Activated naive CD8-positive, alpha-beta T cell treated with anti-CD3 and anti-CD28 coated beads, Interleukin-2, amount 10 ng/mL, durations not matched to agents 7 days and 5 days (primary cell): ENCODE results near the gene KLK7. TPM values are rescaled to one million over a fixed set of nuclear protein-coding genes. Genes with fewer than 3 reads are reported as not detected.
"Not testable (repeated sequence)": the region's sequence is repeated elsewhere in the genome, so short reads cannot be mapped to it uniquely, and the experiment has no call there.

ENCODE experiments used
- ATAC-seq: fragments of 150-1000 bp; cut with Tn5 transposase; one replicate; pipeline ENCODE4 v1.10.0; 2021; ENCODE audit warnings: low read depth, moderate library complexity
- POLR2A ChIA-PET: fragments of 350-600 bp; sonication (Branson Sonifier 250); formaldehyde crosslinking; loops from one replicate; lab custom pipeline; 2021; ENCODE audit warnings: antibody characterized with exemption; lab: Charles Lee
- DNase-seq: peaks from one replicate; pipeline ENCODE4 v3.0.0; 2021
- H3K27ac Mint-ChIP-seq: one replicate; pipeline ENCODE4 v1.8.0; 2022; ENCODE audit warnings: mild to moderate bottlenecking, mixed read lengths
- H3K27me3 Mint-ChIP-seq: one replicate; pipeline ENCODE4 v1.8.0; 2022; ENCODE audit warnings: mild to moderate bottlenecking, moderate library complexity, mixed read lengths
- H3K36me3 Mint-ChIP-seq: one replicate; pipeline ENCODE4 v1.8.0; 2021; ENCODE audit warnings: mild to moderate bottlenecking, mixed read lengths
- H3K4me1 Mint-ChIP-seq: one replicate; pipeline ENCODE4 v1.8.0; 2021; ENCODE audit warnings: mixed read lengths
- H3K4me3 Mint-ChIP-seq: one replicate; pipeline ENCODE4 v1.8.0; 2022; ENCODE audit warnings: mild to moderate bottlenecking, moderate library complexity, mixed read lengths
- H3K9me3 Mint-ChIP-seq: one replicate; pipeline ENCODE4 v1.8.0; 2021; ENCODE audit warnings: mixed read lengths
- total RNA-seq, 2 experiments: library from RNA; stranded (reverse); gene quantifications; one replicate each; pipeline ENCODE4 v1.2.3, GENCODE V29; 2021

KLK7 gene
- total RNA-seq, 2 experiments from 2014 or later, result not detected

DNA sequence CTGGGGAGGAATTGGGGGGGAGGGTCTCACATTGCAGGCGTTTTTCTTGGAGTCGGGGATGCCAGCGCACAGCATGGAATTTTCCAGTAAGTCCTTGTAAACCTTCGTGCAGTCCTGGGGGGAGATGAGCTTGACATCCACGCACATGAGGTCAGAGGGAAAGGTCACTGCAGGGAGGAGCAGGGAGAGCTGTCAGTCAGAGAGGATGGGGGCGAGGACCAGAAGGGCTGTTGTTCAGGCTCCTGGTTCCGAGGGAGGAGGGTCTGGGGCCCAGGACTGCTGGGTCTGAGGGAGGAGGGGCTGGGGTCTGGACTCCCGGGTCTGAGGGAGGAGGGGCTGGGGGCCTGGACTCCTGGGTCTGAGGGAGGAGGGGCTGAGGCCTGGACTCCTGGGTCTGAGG is 4.0 kb downstream of the KLK7 start:
- DNase-seq, result no peak
- Mint-ChIP-seq H3K4me3 (no peak overlapping the region), H3K27me3 (peaks cover 31% of the 10 kb centered on the region), H3K4me1 (no peaks in the 10 kb centered on the region), H3K9me3 (no peaks in the 10 kb centered on the region), H3K36me3 (no peaks in the 10 kb centered on the region), H3K27ac (no peak overlapping the region)
- ATAC-seq, result no peak
- POLR2A ChIA-PET, result no interaction called here

DNA sequence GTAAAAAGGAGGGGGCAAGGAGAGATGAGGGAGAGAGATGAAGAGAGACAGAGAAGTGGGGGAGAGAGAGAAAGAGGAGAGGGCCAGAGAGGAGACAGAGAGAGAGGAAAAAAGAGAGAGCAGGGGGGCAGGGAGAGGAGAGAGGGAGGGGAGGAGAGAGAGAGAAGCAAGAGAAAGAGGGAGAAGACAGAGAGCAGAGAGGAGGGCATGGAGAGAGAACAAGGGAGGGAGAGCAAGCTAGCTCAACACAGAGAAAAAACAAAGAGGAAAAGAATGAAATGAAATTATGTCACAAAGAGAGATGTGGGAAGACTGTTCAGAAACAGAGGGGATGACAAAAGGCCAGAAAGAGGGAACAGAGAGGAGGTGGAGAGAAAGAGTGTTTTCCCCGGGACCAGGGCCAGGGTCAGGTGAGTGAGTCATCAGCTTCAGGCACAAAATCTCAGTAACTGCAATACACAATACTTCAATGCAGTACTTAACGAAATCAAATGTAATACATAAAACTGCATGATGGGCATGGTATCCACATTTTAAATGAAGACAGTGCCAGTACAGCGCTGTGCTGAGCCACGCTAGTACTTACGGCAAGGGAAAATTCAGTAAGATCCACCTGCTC is 4.8 kb downstream of the KLK7 start:
- Mint-ChIP-seq H3K9me3 (no peaks in the 10 kb centered on the region), H3K36me3 (no peaks in the 10 kb centered on the region), H3K4me3 (no peak overlapping the region), H3K4me1 (no peaks in the 10 kb centered on the region), H3K27me3 (peaks cover 32% of the 10 kb centered on the region), H3K27ac (no peak overlapping the region)
- DNase-seq (no peak), ATAC-seq (no peak)
- POLR2A ChIA-PET, result no interaction called here

DNA sequence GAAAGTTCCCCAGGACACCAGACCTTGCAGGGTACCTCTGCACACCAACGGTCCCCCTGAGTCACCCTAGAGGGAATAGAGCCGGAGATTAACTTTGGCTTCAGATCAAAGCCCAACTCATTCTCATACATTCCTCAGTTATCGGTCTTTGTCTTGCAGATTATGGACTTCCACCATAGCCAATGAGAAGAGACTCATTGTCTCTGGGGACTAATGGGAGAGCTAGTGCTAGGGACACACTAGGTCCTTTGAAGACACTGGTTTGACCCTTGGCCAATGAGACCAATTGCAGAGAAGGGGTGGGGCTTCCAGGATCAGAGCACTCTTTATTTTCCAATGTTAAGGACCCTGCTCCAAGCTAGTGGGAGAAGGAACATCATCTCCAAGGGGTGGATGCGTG is 6.1 kb downstream of the KLK7 start:
- H3K27ac Mint-ChIP-seq, result no peak overlapping the region
- DNase-seq, result no peak
- H3K36me3 Mint-ChIP-seq, result no peaks in the 10 kb centered on the region
- H3K9me3 Mint-ChIP-seq, result no peaks in the 10 kb centered on the region
- POLR2A ChIA-PET, result no interaction called here
- H3K4me1 Mint-ChIP-seq, result no peaks in the 10 kb centered on the region
- H3K27me3 Mint-ChIP-seq, result peaks cover 26% of the 10 kb centered on the region
- H3K4me3 Mint-ChIP-seq, result no peak overlapping the region
- ATAC-seq, result no peak

DNA sequence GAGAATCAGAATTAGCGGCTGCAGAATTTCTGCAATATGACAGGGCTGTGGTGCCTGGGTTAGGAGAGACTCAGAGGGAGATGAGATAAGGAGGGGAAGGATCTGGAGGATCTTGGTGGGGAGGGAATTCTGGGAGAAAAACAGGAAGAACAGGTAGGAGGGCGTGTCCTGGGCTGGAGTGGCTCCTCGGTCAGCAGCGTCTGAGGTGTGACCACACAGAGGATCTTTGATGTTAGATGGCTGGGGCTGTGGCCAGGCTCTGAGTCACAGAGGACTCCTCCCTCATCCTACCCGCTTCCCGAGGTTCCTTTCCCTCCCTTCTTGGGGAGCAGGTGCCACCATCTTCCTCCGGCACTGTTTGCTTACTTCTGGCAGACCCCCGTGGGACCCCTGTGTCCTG is 8.0 kb downstream of the KLK7 start:
- ATAC-seq (no peak), DNase-seq (no peak)
- POLR2A ChIA-PET, result no interaction called here
- Mint-ChIP-seq H3K4me1 (no peaks in the 10 kb centered on the region), H3K27me3 (peaks cover 15% of the 10 kb centered on the region), H3K9me3 (no peaks in the 10 kb centered on the region), H3K36me3 (no peaks in the 10 kb centered on the region), H3K27ac (no peak overlapping the region), H3K4me3 (no peak overlapping the region)

DNA sequence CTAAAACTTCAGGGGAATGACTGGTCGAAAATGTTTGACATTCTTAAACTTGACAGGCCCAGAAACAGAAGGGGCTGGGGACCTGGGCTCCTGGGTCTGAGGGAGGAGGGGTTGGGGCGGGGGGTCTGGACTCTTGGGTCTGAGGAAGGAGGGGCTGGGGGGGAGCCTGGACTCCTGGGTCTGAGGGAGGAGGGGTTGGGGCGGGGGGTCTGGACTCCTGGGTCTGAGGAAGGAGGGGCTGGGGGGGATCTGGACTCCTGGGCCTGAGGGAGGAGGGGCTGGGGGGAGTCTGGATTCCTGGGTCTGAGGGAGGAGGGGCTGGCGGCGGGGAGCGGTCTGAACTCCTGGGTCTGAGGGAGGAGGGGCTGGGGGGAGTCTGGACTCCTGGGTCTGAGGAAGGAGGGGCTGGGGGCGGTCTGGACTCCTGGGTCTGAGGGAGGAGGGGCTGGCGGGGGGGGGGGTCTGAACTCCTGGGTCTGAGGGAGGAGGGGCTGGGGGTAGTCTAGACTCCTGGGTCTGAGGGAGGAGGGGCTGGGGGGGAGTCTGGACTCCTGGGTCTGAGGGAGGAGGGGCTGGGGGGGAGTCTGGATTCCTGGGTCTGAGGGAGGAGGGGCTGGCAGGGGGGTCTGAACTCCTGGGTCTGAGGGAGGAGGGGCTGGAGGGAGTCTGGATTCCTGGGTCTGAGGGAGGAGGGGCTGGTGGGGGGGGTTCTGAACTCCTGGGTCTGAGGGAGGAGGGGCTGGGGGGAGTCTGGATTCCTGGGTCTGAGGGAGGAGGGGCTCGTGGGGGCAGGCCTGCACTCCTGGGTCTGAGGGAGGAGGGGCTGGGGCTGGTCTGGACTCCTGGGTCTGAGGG is 8.8 kb downstream of the KLK7 start:
- Mint-ChIP-seq H3K36me3 (no peaks in the 10 kb centered on the region), H3K4me1 (no peaks in the 10 kb centered on the region), H3K27me3 (peaks cover 20% of the 10 kb centered on the region), H3K4me3 (no peak overlapping the region), H3K27ac (no peak overlapping the region), H3K9me3 (no peaks in the 10 kb centered on the region)
- ATAC-seq, result no peak
- DNase-seq, result no peak
- POLR2A ChIA-PET, result no interaction called here

DNA sequence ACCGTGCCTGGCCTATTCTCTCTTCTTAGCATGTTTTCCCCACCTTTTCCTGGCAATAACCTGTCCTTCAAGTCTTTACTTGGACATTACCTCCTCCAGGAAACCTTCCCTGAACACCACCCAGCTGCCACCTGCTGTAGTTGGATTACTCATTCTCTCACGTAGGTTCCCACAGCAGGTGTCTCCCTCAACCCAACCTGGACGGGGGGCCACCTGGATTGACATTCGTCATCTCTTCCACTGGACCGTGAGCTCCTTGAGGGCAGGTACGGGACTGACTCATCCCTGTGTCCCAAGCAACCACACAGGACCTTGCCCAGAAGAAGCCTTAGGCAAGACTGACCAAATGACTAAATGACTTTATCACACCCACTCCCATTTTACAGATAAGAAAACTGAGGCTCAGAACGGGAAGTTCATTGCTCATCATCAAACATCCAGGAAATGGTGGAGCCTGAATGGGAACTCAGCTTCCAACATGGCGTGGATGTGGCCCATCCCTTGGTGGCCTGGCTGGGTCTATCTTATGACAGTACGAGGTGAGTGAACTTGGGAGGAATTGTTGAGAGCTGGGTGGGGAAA is 10.8 kb downstream of the KLK7 start:
- no peak overlapping the region for H3K4me3 Mint-ChIP-seq
- ATAC-seq (no peak), DNase-seq (no peak)
- H3K27ac Mint-ChIP-seq, result no peak overlapping the region
- no peaks in the 10 kb centered on the region for H3K9me3 Mint-ChIP-seq
- H3K27me3 Mint-ChIP-seq, result peaks cover 20% of the 10 kb centered on the region
- H3K36me3 Mint-ChIP-seq, result no peaks in the 10 kb centered on the region
- H3K4me1 Mint-ChIP-seq, result no peaks in the 10 kb centered on the region
- POLR2A ChIA-PET, result no interaction called here

DNA sequence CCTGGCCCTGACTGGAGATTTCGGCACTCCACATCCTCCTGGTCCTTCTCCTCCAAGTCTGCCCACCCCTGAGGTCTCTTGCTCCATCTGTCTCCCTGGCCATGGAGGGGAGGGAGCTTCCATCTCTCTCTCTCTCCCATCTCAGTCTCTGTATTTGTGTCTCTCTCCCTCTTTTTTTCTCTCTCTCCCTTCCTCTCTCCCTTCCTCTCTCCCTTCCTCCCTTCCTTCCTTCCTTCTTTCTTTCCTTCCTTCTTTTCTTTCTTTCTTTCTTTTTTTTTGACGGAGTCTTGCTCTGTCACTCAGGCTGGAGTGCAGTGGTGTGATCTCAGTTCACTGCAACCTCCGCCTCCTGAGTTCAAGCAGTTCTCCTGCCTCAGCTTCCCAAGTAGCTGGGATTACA is 13.9 kb downstream of the KLK7 start:
- H3K27me3 Mint-ChIP-seq, result peaks cover 13% of the 10 kb centered on the region
- H3K36me3 Mint-ChIP-seq, H3K9me3 Mint-ChIP-seq, H3K27ac Mint-ChIP-seq, DNase-seq, H3K4me1 Mint-ChIP-seq, ATAC-seq, H3K4me3 Mint-ChIP-seq, POLR2A ChIA-PET: not testable (repeated sequence)

DNA sequence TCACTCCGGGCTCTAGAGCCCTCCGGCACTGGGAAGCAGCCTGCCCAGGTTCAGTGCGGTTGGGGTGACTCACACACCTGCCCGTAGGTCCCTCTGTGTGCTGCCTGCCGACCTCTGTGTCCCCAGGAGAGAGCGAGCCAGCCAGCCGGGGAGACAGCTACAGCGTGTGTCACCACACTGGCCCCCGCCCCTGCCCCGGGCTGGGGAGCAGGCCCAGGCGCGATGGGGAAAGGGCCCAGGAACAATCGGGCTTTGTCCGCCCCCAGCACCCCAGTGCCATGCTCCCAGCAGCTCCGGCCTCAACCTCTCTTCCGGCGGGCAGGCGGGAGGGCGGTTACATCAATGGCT is 14.3 kb downstream of the KLK7 start, which contains the start of gene KLK6:
Gene KLK6, minus strand, starts transcription at position 179 of the 348 bp plus-strand sequence. CDS start 1,487 bp downstream, outside the sequence.
- no peaks in the 10 kb centered on the region for H3K36me3 Mint-ChIP-seq
- H3K27me3 Mint-ChIP-seq, result peaks cover 11% of the 10 kb centered on the region
- no peak within 1 kb of the TSS for H3K4me3 Mint-ChIP-seq
- no peaks in the 10 kb centered on the region for H3K9me3 Mint-ChIP-seq
- H3K4me1 Mint-ChIP-seq, result no peaks in the 10 kb centered on the region
- DNase-seq (no peak), ATAC-seq (no peak)
- no peak within 1 kb of the TSS for H3K27ac Mint-ChIP-seq
- POLR2A ChIA-PET, result no interaction called here

DNA sequence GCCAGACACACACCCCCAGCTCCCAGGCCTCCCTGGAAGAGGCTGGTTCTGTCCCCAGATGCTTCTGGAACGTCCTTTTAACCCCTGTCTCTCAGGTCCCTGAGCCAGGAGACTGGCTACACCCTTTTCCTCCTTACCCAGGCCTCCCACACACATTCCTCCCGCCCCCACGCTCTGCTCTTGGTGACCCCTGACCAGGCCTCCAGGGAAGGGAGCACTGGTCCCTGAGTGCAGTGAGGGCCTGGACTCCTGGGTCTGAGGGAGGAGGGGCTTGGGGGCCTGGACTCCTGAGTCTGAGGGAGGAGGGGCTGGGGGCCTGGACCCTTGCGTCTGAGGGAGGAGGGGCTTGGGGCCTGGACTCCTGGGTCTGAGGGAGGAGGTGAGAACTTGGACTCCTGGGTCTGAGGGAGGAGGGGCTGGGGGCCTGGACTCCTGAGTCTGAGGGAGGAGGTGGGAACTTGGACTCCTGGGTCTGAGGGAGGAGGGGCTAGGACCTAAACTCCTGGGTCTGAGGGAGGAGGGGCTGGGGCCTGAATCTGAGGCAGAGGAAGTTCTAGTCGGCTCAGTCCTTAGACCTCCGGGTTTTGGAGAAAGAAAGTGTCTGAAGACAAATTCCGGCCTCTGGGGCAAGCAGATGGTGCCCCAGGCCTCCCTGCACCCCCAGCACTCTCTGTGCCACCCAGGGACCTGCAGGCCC is 14.9 kb downstream of the KLK7 start:
- H3K27me3 Mint-ChIP-seq, result peaks cover 7% of the 10 kb centered on the region
- H3K9me3 Mint-ChIP-seq, result no peaks in the 10 kb centered on the region
- no peak for DNase-seq
- POLR2A ChIA-PET, result no interaction called here
- H3K4me3 Mint-ChIP-seq, result no peak overlapping the region
- no peak overlapping the region for H3K27ac Mint-ChIP-seq
- ATAC-seq, result no peak
- H3K4me1 Mint-ChIP-seq, result no peaks in the 10 kb centered on the region
- no peaks in the 10 kb centered on the region for H3K36me3 Mint-ChIP-seq

DNA sequence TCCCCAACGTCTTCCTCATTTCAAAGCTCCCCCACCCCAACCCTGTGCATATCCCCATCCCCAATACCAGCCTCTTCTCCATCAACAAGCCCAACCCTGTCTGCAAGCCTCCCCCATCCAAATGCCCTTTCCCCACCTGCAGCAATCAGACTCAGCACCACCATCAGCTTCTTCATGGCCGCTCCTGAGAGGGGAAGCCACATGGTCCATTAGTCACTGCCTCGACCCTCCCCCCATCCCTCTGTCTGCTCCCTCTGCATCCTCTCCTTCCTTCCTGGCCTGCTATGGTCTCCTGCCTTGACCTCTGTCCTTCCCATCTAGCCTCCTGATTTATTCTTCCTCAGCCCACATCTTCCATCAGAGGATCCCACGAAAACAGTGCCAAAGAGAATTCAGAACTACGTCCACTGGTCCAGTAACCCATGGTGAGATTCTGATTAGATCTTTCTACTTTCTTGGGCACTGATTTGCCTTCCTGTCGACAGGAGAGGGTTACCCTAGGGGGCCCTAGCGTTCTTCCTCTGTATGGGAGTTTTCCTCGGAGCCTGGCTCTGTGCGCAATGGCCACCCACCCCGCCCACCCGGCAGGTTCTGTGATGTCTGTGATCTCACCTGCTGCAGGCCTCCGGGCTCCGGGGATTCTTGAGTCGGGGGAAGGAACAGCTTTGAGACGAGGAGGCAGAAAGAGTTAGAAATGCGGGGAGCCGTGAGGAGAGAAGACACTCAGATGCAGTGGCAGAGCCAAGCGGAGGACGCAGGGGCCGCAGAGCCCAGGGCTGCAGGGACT is 15.6 kb downstream of the KLK7 start:
- POLR2A ChIA-PET, result no interaction called here
- no peak for ATAC-seq
- no peaks in the 10 kb centered on the region for H3K4me1 Mint-ChIP-seq

DNA sequence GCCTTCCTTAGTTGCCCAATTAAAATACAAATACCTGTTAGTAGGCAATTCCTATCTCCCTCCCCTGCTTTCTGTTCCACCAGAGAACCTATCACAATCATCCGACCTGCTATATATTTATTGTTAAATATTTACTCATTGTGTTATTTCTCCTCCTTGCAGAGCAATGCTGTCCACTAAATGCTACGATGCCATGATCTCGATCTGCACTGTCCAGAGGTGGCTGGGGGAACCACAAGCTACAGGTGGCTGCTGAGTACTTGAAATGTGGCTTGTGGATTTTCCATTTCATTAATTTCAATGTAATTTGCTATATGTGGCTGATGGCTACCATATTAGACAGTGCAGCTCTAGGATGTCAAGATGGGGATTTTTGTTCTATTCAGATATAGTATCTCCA is 19.5 kb downstream of the KLK7 start:
- Mint-ChIP-seq H3K9me3 (no peaks in the 10 kb centered on the region), H3K4me1 (no peaks in the 10 kb centered on the region), H3K27ac (no peak overlapping the region), H3K4me3 (no peak overlapping the region), H3K27me3 (peaks cover 7% of the 10 kb centered on the region), H3K36me3 (no peaks in the 10 kb centered on the region)
- POLR2A ChIA-PET, result no interaction called here
- no peak for ATAC-seq
- no peak for DNase-seq

More for the DNA sequence above, 15.6 kb downstream of the KLK7 start:
- no peaks in the 10 kb centered on the region for H3K9me3 Mint-ChIP-seq
- no peak overlapping the region for H3K4me3 Mint-ChIP-seq
- H3K27me3 Mint-ChIP-seq, result peaks cover 10% of the 10 kb centered on the region
- DNase-seq, result no peak
- no peaks in the 10 kb centered on the region for H3K36me3 Mint-ChIP-seq
- no peak overlapping the region for H3K27ac Mint-ChIP-seq

DNA sequence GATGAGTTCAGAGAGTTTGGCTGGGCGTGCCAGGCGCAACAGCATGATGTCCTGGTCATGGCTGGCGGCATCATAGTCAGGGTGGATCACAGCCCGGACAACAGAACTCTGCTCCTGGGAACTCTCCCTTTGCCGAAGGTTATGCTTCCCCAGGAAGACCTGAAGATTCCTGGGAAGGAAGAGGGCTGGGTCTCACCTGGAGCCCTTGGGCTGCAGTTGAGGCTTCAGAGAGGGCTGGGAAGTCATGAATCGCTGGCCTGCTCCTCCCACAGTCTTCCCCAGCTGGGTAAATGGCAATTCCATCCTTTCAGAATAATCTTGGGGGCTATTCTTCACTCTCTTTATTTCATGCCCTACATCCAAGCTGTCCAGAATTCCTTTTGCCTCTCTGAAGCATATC is 20.3 kb downstream of the KLK7 start:
- ATAC-seq (no peak), DNase-seq (no peak)
- POLR2A ChIA-PET, result no interaction called here
- Mint-ChIP-seq H3K27ac (no peak overlapping the region), H3K9me3 (no peaks in the 10 kb centered on the region), H3K4me3 (no peak overlapping the region), H3K4me1 (no peaks in the 10 kb centered on the region), H3K36me3 (no peaks in the 10 kb centered on the region), H3K27me3 (peaks cover 7% of the 10 kb centered on the region)

DNA sequence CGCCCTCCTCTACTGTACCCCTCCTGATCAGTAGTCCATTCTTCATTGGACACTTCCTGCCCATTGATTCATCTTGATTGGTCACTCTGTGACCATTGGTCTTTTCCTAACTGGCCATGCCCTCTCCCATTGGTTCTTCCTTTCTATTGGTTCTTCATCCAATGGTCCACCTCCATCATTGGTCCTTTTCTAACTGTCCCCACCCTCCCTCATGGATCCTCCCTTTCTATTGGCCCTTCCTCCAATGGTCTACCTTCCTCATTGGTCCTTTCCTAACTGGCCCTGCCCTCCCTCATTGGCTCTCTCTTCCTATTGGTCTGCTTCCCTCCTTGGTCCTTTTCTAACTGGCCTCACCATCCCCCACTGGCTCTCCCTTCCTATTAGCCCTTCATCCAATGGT is 21.5 kb downstream of the KLK7 start:
- no peaks in the 10 kb centered on the region for H3K36me3 Mint-ChIP-seq
- no peak overlapping the region for H3K4me3 Mint-ChIP-seq
- H3K27ac Mint-ChIP-seq, result no peak overlapping the region
- no peaks in the 10 kb centered on the region for H3K9me3 Mint-ChIP-seq
- no peaks in the 10 kb centered on the region for H3K4me1 Mint-ChIP-seq
- POLR2A ChIA-PET, result no interaction called here
- ATAC-seq (no peak), DNase-seq (no peak)
- H3K27me3 Mint-ChIP-seq, result peaks cover 7% of the 10 kb centered on the region
